HS-5 (cell line): ENCODE measurements around the gene TMC2.

Source experiments
- DNase-seq: peaks from one replicate; pipeline ENCODE4 v3.0.0-alpha.2; 2012; ENCODE audit warnings: low read depth

Gene TMC2

DNA sequence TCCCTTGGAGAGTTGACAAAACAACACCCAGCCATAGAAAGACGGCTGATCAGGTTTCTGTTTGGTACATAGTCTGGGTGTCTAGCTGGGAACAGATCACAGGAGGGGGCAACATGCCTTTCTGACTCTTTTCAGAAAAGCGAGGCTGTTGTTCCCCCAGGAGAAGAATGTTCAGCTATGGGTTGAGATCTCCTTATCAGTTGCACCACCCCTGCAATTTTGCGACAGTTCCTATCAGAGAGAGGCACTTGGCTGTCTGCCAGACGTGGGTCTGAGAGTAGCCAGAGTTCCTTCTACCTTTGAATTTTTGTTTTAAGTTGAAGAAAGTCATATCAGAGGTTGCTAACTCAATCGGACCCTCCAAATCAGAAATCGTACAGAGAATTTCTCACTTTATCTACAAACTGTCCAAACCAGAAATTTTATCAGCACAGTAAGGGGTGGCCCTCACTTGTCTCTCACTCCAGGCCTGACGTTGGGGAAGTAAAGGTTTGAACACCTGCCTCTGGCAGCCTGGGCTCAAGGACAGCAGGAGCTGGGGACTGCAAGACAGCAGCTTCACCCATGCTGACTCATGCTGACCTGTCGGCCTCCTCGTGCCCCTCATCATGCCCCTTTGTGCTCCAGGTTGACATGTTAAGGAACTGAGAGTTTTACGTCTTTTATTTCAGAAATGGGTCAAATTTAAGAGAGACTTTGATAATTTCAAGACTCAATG lies 42.3 kb downstream of the TMC2 start:
- no peak for DNase-seq

- peak; percentile 62 for DNase-seq
Measured at GRCh38 chr20:2585811-2586210, 49.4 kb downstream of the TMC2 start.

DNA sequence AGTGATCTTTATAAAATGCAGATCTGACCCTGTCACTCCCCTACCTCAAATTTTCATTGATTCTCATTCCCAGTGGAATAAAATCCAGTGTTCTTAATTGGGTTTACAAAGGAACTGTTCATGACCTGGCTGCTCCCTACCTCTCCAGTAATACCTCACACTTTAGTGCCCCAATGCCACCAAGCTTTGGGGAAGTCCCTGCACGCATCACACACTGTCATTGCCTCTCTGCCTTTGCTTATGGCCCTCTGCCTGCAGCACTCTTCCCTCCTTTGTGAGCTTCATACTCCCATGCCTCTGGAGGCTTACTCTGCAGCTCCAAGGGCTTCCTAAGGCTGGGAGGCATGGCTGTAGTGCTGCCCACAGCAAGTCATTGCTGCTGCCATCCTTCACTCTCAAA lies 57.4 kb downstream of the TMC2 start:
- DNase-seq = no peak

GRCh38 chr20:2595076-2595475 lies 58.7 kb downstream of the TMC2 start:
- no peak for DNase-seq

DNA sequence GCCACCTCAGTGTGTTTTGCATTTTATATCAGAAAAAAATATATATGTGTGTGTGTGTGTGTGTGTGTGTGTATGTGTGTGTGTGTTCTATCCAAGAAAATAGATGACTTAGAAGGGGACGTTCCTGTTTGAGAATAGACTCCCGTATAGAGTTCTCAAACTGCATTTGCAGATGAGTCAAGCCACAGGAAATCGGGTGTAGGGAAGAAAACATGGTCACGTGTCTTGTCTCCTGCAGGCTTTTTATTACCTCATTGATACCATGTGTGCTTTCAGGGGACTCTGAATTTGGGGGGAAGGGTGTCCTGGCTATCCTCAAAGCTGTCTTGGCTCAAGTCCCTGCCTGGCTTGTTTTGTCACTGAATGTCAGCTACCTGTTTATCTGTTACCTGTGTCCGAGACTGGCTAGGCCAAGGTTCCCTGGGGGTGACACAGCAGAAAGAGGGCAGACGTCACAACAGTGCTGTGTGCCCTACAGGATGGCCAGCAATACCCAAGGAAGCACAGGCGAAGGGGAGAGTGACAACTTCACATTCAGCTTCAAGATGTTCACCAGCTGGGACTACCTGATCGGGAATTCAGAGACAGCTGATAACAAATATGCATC lies 60.4 kb downstream of the TMC2 start:
- no peak for DNase-seq

GRCh38 chr20:2599288-2600006 lies 63.1 kb downstream of the TMC2 start:
- DNase-seq = no peak

DNA sequence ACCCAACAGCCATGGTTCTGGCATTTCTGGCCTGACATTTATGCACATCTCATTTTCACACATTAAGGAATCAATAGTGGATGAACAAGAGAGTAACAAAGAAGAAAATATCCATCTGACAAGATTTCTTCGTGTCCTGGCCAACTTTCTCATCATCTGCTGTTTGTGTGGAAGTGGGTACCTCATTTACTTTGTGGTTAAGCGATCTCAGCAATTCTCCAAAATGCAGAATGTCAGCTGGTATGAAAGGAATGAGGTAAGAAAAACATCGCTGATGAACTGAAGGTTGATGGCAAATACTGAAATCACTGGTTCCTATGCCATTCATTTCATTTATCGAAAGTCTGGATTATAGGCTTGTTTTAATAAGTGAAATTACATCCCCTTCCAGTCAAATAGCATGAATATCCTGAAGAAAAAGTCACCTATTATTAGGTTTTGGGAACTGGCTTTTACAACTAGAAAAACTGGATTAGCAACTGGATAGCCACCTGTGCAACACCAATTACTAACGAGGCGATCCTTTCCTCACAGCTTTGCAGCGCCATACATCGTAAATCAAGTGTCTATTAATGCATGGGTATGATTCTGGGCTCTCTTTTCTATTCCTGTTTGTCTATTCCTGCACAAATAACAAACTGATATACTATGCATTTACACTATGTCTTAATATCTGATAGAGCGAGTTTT lies 65.8 kb downstream of the TMC2 start:
- DNase-seq = no peak

DNA sequence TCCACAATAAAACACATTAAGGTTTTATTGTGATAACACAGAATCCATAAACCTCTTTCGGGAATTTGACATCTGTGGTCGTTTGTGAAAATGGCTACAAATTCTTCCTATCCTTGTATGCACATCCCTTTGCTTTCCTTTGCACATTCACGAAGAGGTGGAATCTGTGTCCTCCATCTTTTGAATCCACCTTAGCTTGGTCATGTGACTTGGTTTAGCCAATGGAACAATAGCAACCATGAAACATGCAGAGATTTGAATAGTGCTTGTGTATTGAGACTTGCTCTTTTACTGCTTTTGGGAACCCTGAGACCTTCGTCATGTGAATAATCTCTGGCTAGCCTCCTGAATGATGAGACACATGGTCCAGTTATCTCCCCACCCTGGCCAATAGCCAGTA lies 66.4 kb downstream of the TMC2 start:
- DNase-seq = no peak

DNA sequence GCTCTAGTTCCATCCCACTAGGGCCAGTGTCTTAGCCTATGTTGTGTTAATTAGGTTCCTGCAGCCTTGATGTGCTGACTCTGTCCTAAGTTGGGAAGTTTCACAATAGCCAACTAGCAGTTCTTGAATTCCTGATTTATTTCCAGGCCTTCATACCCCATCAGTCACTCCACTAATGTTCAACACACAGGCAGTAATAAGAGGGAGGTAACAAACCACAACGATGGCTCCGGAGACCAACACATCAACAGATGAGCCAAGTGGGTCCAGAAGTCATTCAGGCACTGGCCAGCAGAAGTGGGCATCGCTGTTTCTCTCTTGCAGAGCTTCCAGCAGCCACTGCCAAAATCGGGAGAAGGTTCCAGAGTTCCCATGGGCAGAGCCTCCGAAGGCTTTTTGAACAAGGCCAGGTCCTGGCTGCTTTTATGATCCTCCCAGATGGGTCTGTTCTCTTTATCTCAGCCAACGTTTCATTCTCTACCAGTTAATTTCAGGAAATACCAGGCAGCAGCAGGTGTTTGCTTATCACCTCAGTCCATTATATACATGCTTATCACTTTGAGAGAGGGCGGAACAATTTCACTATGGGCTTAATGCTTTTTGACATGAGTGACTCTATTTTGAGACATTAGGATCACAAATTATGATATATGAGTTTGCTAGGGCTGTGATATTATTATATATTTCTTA lies 67.6 kb downstream of the TMC2 start:
- no peak for DNase-seq

- no peak for DNase-seq
Measured at GRCh38 chr20:2604506-2604835, 68.1 kb downstream of the TMC2 start.

GRCh38 chr20:2606507-2607006 lies 70.2 kb downstream of the TMC2 start:
- DNase-seq = no peak

- DNase-seq = no peak
Measured at GRCh38 chr20:2610326-2610725, 74.0 kb downstream of the TMC2 start.

DNA sequence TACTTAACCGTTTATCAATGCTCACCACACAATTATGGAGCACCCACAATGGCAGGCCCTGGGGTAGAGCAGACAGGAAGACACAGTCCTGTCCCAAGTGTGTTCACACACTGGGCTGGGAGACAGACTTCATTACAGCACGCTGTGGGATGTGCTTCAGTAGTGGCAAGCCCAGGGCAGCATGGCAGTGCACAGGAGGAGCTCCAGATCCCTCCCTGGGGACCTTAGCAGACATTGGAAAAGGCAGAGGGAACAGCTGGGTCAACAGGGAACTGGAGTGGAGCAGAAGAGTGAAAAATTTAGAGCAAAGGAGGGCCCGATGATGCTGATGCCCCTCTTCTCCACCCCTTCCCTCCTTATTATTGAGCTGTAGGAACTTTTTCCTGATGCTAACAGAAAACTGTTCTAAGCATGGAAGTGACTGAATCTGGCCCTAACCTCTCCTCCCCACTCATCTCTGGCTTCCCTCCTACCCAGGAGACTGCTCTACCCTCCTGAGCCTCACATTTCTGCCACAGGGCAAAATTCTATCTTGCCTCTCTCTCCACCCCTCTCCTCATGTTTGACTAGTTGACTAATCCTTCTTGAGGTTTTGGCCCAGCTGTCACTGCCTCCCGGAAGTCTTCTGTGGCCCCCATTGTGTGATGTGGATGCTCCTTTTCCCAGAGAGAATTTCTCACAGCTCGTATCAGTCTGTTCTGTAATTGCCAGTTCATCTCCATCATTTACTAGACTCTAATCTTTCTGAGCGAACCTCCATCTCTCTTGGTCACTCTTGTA lies 74.8 kb downstream of the TMC2 start:
- no peak for DNase-seq

GRCh38 chr20:2612073-2612472 lies 75.7 kb downstream of the TMC2 start:
- DNase-seq = no peak

- no peak for DNase-seq
Measured at GRCh38 chr20:2616634-2617033, 80.3 kb downstream of the TMC2 start.

DNA sequence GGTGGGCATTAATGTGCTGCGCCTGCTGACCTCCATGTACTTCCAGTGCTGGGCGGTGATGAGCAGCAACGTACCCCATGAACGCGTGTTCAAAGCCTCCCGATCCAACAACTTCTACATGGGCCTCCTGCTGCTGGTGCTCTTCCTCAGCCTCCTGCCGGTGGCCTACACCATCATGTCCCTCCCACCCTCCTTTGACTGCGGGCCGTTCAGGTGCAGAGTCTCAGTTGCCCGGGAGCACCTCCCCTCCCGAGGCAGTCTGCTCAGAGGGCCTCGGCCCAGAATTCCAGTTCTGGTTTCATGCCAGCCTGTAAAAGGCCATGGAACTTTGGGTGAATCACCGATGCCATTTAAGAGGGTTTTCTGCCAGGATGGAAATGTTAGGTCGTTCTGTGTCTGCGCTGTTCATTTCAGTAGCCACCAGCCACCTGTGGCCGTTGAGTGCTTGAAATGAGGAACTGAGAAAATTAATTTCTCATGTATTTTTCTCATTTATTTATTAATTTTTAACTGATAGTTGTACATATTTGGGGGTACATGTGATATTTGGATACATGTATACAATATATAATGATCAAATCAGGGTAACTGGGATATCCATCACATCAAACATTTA lies 80.8 kb downstream of the TMC2 start:
- DNase-seq = no peak

GRCh38 chr20:2618815-2619214 lies 82.4 kb downstream of the TMC2 start:
- no peak for DNase-seq

DNA sequence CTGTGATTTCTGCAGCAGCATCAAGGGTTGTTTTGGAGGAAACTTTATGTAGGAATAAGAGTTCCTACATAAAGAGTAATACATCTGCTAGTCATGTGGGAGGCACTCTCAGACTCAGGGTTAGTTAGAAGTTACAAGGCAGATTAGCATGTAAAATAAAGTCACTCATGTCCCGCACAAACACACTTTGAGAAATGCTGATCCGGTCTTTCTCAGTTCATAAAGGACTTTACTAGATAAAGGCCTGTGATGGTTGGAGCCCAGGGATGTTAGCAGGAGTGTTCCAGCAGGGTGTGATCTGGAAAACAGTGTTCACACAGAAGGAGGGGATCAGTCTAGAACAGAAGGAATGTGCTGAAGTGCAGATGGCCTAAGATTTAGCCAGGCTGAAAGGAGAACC lies 83.0 kb downstream of the TMC2 start:
- no peak for DNase-seq

- peak; percentile 30 for DNase-seq
Measured at GRCh38 chr20:2619961-2620595, 83.7 kb downstream of the TMC2 start.

- DNase-seq = no peak
Measured at GRCh38 chr20:2624190-2624589, 87.8 kb downstream of the TMC2 start.
